Osteocyte (in vitro differentiated cells): ENCODE data around the gene KBTBD8. TPM values are rescaled to one million over a fixed set of nuclear protein-coding genes. Genes with fewer than 3 reads are reported as not detected.

Experiments
- DNase-seq: peaks from one replicate; pipeline ENCODE4 v3.0.0; 2021; ENCODE audit warnings: mixed read lengths; ENCODE audit not compliant: unreplicated experiment; ENCODE audit errors: extremely low spot score
- H3K27ac Mint-ChIP-seq: one replicate; pipeline ENCODE4 v1.8.0; 2021; ENCODE audit warnings: mild to moderate bottlenecking, mixed read lengths; ENCODE audit not compliant: unreplicated experiment
- H3K27me3 Mint-ChIP-seq: one replicate; pipeline ENCODE4 v1.8.0; 2021; ENCODE audit warnings: mixed read lengths; ENCODE audit not compliant: unreplicated experiment
- H3K36me3 Mint-ChIP-seq: one replicate; pipeline ENCODE4 v1.8.0; 2021; ENCODE audit warnings: mixed read lengths; ENCODE audit not compliant: unreplicated experiment
- H3K4me1 Mint-ChIP-seq: one replicate; pipeline ENCODE4 v1.8.0; 2021; ENCODE audit warnings: mixed read lengths; ENCODE audit not compliant: unreplicated experiment
- H3K4me3 Mint-ChIP-seq: one replicate; pipeline ENCODE4 v1.8.0; 2021; ENCODE audit warnings: mild to moderate bottlenecking, moderate library complexity, mixed read lengths; ENCODE audit not compliant: unreplicated experiment
- H3K9me3 Mint-ChIP-seq: one replicate; pipeline ENCODE4 v1.8.0; 2021; ENCODE audit warnings: mixed read lengths; ENCODE audit not compliant: unreplicated experiment
- total RNA-seq: library from RNA; stranded (reverse); gene quantifications from 2 replicates; pipeline ENCODE4 v1.2.1, GENCODE V29; 2021
- TF ChIP-seq, protein P1 (sequence below): fragments of 200-600 bp; sonication (generic); IDR thresholded peaks from 2 replicates; pipeline ENCODE4 v1.5.0; 2021; ENCODE audit warnings: antibody characterized with exemption, mild to moderate bottlenecking, moderate library complexity

The KBTBD8 gene
- total RNA-seq, 1 donor from 2014 or later, result 0.75 TPM

DNA sequence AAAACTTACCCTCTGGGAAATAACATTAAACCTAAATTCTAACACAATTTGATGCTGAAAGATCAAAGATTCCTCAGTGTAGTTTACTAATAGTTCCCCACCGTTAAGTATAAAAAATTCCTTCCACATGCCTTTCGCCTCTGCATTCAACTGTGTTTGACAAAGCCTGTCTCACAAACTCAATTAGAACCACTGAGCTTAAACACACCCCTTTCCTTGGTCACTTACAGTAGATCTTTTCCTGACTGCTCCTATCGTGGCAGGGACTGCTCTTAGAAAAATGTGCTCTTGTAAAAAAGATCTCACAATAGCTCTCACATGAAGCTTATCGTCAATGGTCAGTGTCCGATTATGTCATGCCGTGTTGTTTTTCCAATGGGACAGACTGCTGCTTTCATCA lies 8.9 kb upstream of the KBTBD8 start:
- Mint-ChIP-seq H3K4me1 (no peaks in the 10 kb centered on the region), H3K27me3 (peaks cover 33% of the 10 kb centered on the region), H3K36me3 (no peaks in the 10 kb centered on the region), H3K4me3 (no peak overlapping the region), H3K9me3 (no peaks in the 10 kb centered on the region), H3K27ac (no peak overlapping the region)
- TF ChIP-seq, protein P1, sequence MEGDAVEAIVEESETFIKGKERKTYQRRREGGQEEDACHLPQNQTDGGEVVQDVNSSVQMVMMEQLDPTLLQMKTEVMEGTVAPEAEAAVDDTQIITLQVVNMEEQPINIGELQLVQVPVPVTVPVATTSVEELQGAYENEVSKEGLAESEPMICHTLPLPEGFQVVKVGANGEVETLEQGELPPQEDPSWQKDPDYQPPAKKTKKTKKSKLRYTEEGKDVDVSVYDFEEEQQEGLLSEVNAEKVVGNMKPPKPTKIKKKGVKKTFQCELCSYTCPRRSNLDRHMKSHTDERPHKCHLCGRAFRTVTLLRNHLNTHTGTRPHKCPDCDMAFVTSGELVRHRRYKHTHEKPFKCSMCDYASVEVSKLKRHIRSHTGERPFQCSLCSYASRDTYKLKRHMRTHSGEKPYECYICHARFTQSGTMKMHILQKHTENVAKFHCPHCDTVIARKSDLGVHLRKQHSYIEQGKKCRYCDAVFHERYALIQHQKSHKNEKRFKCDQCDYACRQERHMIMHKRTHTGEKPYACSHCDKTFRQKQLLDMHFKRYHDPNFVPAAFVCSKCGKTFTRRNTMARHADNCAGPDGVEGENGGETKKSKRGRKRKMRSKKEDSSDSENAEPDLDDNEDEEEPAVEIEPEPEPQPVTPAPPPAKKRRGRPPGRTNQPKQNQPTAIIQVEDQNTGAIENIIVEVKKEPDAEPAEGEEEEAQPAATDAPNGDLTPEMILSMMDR, result no peak
- DNase-seq, result no peak

DNA sequence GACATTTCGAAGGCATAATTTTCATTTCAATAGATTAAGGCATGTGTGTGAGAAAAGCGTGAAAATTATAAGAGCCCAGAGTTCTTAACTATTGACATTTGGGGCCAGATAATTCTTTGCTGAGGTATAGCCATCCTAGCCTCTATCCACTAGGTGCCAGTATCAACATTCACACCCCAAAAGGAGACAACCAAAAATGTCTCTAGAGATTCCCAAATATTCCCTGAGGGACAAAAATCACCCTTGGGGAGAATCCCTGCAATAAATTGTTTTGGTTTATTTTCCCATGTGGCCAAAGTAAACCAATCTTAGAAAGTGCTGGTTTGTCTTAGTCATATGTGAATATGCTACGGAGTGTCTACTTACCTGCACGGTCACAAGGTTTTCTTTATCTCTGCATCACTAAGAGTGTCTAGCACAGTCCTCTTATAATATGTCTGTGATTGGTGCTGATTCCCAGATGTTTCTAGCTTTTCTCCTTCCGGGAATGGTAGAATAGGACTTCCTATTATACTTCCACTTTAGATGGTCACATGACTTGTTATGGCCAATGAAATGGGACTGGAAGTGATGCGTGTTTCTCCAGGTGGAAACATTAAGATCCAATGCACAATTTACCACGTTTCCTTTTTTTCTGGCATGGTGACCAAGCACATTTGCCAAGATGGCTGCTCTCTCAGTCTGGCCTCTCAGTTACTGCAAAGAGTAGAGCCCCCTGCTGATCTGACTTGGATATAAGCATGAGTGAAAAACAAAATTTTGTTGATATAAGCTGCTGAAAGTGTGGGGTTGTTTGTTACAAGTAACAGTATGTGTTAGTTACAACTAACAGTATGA lies 8.0 kb upstream of the KBTBD8 start:
- peaks cover 34% of the 10 kb centered on the region for H3K27me3 Mint-ChIP-seq
- H3K27ac Mint-ChIP-seq, result no peak overlapping the region
- H3K4me1 Mint-ChIP-seq, result no peaks in the 10 kb centered on the region
- H3K36me3 Mint-ChIP-seq, result no peaks in the 10 kb centered on the region
- DNase-seq, result no peak
- H3K9me3 Mint-ChIP-seq, result no peaks in the 10 kb centered on the region
- no peak overlapping the region for H3K4me3 Mint-ChIP-seq
- TF ChIP-seq, protein P1, result no peak

DNA sequence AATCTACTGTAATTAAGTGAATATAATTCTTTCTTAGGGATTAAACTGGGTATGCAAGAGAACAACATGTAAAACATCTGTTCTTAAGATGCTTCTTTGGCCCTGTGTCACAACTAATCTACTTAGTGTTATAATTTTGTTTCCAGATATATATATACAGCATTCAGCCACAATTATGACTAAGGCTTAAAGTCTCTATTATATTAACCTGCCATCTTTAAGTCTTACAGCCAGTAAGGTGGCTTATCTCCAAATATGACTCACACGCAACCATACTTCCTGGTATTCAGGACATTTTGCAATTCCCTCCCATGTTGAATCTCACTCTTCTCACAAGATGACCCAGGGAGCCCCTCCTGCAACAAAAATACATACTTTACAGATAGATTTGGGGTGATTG lies 6.6 kb upstream of the KBTBD8 start:
- no peak for DNase-seq
- Mint-ChIP-seq H3K27me3 (peaks cover 40% of the 10 kb centered on the region), H3K4me1 (no peaks in the 10 kb centered on the region), H3K4me3 (no peak overlapping the region), H3K9me3 (no peaks in the 10 kb centered on the region), H3K27ac (no peak overlapping the region), H3K36me3 (no peaks in the 10 kb centered on the region)
- TF ChIP-seq, protein P1, result no peak

DNA sequence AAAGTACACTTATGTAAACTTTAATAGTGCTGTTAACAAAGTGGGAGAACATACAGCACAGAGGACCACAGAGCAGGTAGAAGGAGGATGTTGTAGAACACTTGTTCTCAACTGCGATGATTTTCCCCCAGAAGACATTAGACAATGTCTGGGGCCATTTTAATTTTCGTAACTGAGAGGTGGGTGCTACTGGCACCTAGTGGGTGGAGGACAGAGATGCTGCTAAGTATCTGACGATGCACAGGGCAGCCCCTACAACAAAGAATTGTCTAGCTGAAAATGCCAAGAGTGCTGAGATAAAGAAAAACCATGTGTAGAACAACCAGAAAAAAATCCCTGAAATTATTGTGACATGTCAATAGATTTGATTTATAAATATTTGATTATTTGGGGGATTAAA lies 5.0 kb upstream of the KBTBD8 start:
- TF ChIP-seq, protein P1, result no peak
- H3K27ac Mint-ChIP-seq, result no peak overlapping the region
- no peaks in the 10 kb centered on the region for H3K36me3 Mint-ChIP-seq
- H3K27me3 Mint-ChIP-seq, result peaks cover 45% of the 10 kb centered on the region
- H3K9me3 Mint-ChIP-seq, result no peaks in the 10 kb centered on the region
- peaks cover 6% of the 10 kb centered on the region for H3K4me1 Mint-ChIP-seq
- no peak for DNase-seq
- no peak overlapping the region for H3K4me3 Mint-ChIP-seq

DNA sequence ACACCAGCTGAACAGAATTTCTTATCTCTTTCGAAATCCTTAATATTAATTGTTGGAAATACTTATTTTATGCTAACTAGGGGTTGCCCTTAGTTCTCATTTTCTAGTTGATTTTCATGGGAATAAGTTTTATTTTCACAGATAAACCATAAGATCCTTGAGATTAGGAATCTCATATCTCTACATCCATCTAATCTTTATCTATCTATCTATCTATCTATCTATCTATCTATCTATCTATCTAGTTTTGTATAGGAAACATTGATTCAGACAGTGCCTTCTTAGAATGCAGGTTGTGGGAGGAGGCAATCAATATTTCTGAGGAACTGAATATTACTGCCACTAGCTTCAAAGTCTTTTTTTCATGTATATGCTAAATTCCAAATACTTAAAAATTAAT lies 3.5 kb upstream of the KBTBD8 start:
- Mint-ChIP-seq H3K4me3 (no peak overlapping the region), H3K36me3 (no peaks in the 10 kb centered on the region), H3K4me1 (peaks cover 9% of the 10 kb centered on the region), H3K9me3 (no peaks in the 10 kb centered on the region), H3K27ac (no peak overlapping the region), H3K27me3 (peaks cover 39% of the 10 kb centered on the region)
- TF ChIP-seq, protein P1, result no peak
- DNase-seq, result no peak
